ENCODE results near the gene SND1.

SND1 gene

GRCh38 chr7:128036226-128036940 lies 384.4 kb downstream of the SND1 start:
- no peak for DNase-seq (ENCODE audit: low spot score)

GRCh38 chr7:128037081-128037480 lies 385.1 kb downstream of the SND1 start:
- no peak for DNase-seq (ENCODE audit: low spot score)

- DNase-seq (ENCODE audit: low spot score): no peak
Measured at GRCh38 chr7:128037880-128038619, 386.1 kb downstream of the SND1 start.

- DNase-seq (ENCODE audit: low spot score): no peak
Measured at GRCh38 chr7:128039544-128039953, 387.6 kb downstream of the SND1 start.

DNA sequence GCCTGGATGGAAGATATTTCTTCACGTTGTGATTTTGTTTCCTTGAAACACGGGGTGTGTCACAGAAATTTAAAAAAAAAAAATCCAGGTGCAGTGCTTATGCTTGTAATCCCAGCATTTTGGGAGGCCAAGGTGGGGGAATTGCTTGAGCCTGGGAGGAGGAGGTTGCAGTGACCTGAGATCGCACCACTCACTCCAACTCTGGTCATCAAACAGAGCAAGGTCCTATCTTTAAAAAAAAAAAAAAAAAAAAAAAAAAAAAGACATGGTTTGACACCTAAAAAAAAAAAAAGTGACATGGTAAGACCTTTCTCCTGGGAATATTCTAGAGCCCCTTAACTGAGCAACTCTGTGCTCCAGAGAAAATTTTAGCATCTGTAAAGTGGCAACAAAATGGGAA lies 388.2 kb downstream of the SND1 start:
- DNase-seq (ENCODE audit: low spot score): no peak

DNA sequence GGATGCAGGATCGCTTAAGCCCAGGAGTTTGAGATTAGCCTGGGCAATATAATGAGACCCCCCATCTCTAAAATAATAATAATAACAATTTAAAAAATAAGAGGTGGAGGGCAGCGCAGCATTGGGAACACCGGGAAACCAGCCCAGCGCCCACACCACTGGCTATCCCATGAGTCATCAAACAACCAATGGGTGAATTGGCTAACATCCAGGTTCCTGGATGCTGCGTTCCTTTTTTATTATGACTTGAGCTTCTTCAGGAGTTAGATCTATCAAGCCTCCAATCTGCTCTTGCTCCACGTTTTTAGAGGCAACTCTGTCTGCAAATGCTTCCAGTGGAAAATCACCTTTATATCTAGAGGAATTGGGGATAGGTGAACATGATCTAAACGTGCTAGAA lies 389.2 kb downstream of the SND1 start:
- no peak for DNase-seq (ENCODE audit: low spot score)

- no peak for DNase-seq (ENCODE audit: low spot score)
Measured at GRCh38 chr7:128042012-128042411, 390.0 kb downstream of the SND1 start.

GRCh38 chr7:128044064-128044463 lies 392.1 kb downstream of the SND1 start:
- no peak for DNase-seq (ENCODE audit: low spot score)

DNA sequence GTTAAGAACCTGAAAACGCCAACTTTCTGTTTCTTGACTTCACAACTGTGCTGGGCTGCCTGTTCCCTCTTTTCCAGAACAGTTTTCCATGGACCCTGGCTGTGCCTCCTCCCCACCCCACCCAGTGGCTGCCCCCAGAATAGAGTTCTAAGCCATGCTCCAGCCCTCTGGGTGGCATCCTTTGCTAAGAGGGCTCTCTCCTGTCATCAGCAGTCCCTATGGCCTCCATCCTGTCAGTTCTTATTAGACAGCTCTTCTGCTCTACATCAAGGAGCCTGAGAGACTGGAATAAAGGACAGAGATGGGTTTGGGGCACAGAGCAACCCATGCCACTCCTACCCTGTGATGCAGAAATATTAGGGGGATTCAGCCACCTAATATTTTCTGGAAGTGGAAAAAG lies 393.2 kb downstream of the SND1 start:
- no peak for DNase-seq (ENCODE audit: low spot score)

DNA sequence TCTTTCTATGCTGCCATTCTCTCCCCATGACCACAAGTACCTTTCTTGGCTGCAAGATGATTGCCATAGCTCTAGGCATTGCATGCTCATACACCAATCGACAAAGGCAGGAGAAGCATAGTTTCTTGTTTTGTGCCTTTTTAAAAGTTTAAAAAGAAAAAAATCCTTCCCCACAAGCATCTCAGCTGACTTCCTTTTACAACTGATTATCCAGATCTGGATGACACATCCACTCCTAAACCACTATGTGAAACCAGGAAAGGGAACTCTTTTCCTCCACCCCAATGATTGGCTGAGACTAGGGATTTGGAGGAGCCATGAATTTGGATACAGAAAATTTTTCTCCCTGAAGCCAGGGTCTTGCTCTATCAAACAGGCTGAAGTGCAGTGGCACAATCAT lies 393.8 kb downstream of the SND1 start:
- DNase-seq (ENCODE audit: low spot score): no peak

- no peak for DNase-seq (ENCODE audit: low spot score)
Measured at GRCh38 chr7:128052404-128052803, 400.4 kb downstream of the SND1 start.

DNA sequence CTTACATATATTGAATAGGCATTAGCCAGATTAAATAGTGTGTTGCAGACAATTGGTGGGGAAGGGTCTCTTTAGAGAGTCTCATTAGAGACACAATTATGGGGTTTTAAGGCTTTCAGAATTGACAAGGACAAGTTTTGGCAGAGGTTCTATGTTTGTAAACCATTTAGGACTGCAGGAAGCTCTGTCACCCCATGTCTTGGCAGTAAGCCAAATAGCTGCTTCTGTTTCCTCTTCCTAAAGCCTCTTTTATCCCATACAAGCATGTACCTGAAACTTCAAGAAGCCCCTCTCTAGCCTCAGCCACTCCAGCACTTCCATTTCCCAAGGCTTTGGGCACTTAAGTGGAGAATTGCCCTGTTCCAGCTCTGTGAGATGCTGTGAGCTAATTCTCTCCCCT lies 401.0 kb downstream of the SND1 start:
- DNase-seq (ENCODE audit: low spot score): no peak

DNA sequence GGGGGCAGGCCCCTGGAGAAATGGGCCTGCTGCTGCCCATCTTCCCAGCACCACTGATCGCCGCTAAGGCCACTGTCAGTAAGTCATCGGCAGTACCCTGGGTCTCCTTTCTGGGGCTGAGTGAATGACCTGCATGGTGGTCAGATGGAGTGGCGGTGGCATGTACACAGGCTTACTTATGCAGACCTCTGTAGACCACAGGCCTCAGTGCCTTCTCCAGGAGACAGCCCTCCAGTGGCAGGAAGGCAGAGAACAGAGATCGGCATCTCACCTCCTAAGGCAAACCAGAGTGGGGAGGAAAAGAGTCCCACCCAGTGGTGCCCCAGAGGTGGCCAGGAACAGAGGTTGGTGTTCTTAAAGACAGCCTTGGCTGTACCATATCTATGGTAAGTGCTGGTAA lies 402.0 kb downstream of the SND1 start:
- DNase-seq (ENCODE audit: low spot score): no peak

- no peak for DNase-seq (ENCODE audit: low spot score)
Measured at GRCh38 chr7:128054511-128054910, 402.5 kb downstream of the SND1 start.

GRCh38 chr7:128055637-128056036 lies 403.6 kb downstream of the SND1 start:
- DNase-seq (ENCODE audit: low spot score): no peak

DNA sequence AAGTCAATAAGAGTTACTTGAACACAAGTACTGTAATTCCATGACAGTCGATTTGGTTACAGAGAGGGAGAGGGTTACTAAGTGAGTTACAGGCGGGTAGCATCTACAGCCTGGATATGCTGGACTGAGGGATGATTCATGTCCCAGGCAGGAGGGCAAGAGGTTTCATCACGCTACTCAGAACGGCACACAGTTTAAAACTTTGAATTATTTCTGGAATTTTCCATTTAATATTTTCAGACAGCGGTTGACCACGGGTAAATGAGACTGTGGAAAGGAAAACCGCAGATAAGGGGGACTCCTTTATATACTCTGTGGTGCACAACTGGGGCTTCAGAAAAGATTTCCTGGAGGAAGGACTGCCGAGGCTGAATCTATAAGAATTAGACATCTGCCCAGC lies 404.9 kb downstream of the SND1 start:
- no peak for DNase-seq (ENCODE audit: low spot score)

DNA sequence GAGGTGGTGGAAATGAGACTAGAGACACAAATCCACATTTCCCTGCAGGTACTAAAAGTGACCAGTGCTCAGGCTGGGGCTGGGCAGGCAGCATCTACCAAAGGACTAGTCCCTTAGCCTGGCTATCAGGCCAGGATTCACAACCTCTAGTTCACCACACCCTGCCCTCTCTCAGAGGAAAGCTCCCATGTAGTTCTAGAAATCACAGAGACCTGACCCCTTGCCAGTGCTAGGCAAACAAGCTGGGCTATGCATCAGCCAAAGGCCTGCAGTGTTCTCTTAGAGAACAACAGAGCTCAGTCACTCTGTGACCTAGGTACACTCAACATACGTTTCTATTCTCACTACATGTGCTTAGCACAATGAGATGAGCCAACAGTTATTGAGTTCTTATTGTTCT lies 405.9 kb downstream of the SND1 start:
- DNase-seq (ENCODE audit: low spot score): no peak

DNA sequence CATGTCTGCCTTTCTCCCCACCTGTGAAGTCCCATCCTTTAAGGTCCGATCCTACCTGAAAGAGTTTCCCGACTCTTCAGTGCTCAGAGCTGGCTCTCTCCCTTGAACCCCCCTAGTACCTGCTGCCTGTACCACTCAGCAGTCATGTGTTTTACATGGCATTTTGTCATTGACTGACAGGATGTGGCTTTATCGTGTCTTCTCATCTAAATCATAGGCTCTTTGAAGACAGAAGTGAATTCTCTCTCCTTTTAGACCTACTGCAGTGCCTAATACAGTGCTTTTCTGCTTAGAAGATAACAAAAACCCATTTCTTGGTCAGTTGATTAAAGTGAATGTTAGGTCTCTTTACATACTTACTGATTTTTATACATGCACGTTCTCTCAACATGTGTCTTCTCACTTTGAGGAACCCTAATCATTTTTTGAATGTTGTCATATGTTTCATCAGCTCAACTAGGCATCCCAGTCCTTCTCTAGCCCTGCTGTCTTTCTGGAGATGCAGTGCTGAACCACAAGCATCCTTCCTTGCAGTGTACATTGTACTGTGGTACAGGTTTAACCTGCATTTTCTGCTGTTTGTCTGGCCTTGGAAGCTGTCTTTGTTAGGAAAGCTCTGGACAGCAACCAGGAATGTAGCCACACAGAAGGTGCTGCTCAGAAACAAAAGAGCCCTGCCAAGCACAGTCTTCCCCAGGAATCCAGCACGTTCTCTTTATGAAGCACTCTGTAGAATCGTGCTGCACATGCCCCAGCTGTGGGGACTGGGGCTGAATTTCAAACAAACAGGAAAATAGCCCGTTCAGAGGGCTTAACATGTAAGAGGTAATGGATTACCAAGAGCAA lies 407.4 kb downstream of the SND1 start:
- no peak for DNase-seq (ENCODE audit: low spot score)

DNA sequence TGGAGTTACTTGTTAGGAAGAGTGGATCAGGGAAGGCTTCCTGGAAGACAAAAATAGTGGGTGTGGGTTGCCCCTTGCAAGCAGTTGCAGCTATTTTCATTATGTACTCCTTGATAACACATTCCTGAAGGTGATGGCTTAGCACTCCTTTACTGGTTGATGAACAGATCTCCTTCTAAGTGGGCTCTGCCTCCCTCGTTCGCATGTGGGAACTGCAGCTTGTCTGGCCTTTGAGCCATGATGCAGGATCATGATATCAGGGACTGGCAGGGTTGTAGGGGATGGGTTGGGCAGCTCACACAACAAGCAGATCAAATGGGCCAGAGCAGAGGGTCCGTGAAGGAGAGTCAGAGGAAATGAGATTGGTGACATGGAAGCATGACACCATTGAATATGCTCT lies 408.0 kb downstream of the SND1 start:
- no peak for DNase-seq (ENCODE audit: low spot score)

GRCh38 chr7:128063088-128063487 lies 411.1 kb downstream of the SND1 start:
- no peak for DNase-seq (ENCODE audit: low spot score)

- no peak for DNase-seq (ENCODE audit: low spot score)
Measured at GRCh38 chr7:128065872-128066271, 413.9 kb downstream of the SND1 start.

DNA sequence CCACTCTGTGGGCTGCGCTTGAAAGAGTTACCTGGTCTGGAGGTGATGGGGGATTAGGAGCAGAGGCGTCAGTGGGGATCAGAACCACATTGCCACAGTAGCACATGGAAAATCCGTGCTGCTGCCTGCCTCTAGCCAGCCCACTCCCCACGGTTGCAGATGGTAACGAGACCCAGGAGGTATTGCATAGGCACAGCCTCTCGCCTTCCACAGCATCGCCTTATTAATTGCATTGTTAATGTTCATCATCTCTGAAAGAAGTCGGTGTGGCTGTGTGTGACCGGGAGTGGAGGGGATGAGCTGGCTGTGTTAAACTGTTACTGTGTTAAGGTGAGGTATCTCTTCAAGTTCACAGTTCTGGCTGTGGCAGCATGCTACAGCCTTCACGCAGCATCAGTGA lies 414.4 kb downstream of the SND1 start:
- no peak for DNase-seq (ENCODE audit: low spot score)

All from SK-N-DZ (cell line).